Pancreas (tissue), 10 donors: Measurements from ENCODE around the gene MSL3B.
"Not testable (repeated sequence)": the region's sequence is repeated elsewhere in the genome, so short reads cannot be mapped to it uniquely, and the experiment has no call there.

Source experiments
- ATAC-seq, 4 donors: fragments of 200-7000 bp; cut with Tn5 transposase; one replicate each; pipeline versions ENCODE4 v1.8.0 to v1.9.1; 2020; ENCODE audit warnings: mild to moderate bottlenecking in 4 of 4, moderate library complexity in 4 of 4
- DNase-seq, 6 donors: peaks; one replicate each; pipeline ENCODE4 v3.0.0-alpha.2; 2020
- FAIRE-seq: peaks from 2 replicates; lab custom pipeline; 2012; peaks lifted over from hg19 to GRCh38; lab: Jason Lieb, UNC
- H3K27ac ChIP-seq, 4 donors: fragments of 200-600 bp; sonication (generic); 1 replicate in 3 of 4; 2 replicates in 1 of 4; pipeline versions ENCODE4 v1.5.0 to v1.8.0; 2020
- H3K27me3 ChIP-seq, 4 donors: fragments of 200-600 bp; one replicate each; pipeline ENCODE4 v1.8.0; 2021
- H3K36me3 ChIP-seq, 3 donors: fragments of 200-600 bp; sonication (generic) in 1 of 3; one replicate each; pipeline versions ENCODE4 v1.5.0 to v1.8.0; 2020 to 2021
- H3K4me1 ChIP-seq, 3 donors: fragments of 200-600 bp; one replicate each; pipeline ENCODE4 v1.8.0; 2021
- H3K4me3 ChIP-seq, 4 donors: fragments of 200-600 bp; sonication (generic) in 2 of 4; one replicate each; pipeline versions ENCODE4 v1.5.0 to v1.8.0; 2020 to 2021
- H3K9me3 ChIP-seq, 4 donors: fragments of 200-600 bp; one replicate each; pipeline ENCODE4 v1.8.0; 2021
- WGBS, 2 donors: extraction: QIAGEN DNeasy Blood & Tissue Kit; methylation state at CpG; one replicate each; pipeline ENCODE4 v1.1.7; 2013; 5-methylcytosine and 5-hydroxymethylcytosine counted together
- intact Hi-C, 3 donors: fragments of 100-400 bp; cut with DNase I; formaldehyde crosslinking; loops; one replicate each; pipeline versions ENCODE4 v1.11.1 to v1.14.2; 2022
- TF ChIP-seq, protein P1 (sequence below), 4 donors: fragments of 200-600 bp; sonication (generic) in 3 of 4; IDR thresholded peaks; one replicate each; pipeline versions ENCODE4 v1.5.0 to v1.8.0; 2021; ENCODE audit warnings: antibody characterized with exemption in 4 of 4
- donor health status: healthy with polysubstance abuse.
- donor health status: DM: no; HTN: no; CAD: no; lungs with moderate emphysema.
- donor health status: DM: no; HTN: no; CAD: no.
- donor health status: control.
- donor health status: control.
- donor health status: Bipolar disorder and iron deficiency.
- donor health status: DM: yes; HTN: yes; CAD: no.
- donor health status: DM: no; HTN: no; CAD: no.
- donor health status: DM: no; HTN: no; CAD: no.
- donor health status: DM: yes; HTN: yes; CAD: no.

The MSL3B gene

DNA sequence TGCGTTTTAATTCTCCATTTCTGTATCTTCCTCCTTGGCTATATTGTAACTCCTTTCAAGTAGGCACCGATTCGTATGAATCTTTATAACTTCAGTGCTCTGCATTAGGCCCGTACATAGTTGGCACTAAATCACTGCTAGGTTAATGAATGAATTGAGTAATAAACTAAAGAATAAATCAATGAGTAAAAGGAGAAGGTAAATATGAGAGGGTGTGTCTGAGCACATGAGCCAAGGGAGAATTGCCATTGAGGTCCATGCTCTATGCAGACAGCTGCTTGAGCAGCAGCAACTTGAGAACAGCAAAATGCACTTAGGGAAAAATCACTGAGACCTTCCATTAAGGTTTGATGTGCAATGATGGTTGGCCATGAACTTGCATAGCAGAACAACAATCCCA lies 37.8 kb upstream of the MSL3B start:
- H3K27ac ChIP-seq, result no peak overlapping the region
- no peaks in the 10 kb centered on the region for H3K9me3 ChIP-seq
- DNase-seq (no peak), ATAC-seq (no peak), FAIRE-seq (no peak)
- TF ChIP-seq, protein P1, sequence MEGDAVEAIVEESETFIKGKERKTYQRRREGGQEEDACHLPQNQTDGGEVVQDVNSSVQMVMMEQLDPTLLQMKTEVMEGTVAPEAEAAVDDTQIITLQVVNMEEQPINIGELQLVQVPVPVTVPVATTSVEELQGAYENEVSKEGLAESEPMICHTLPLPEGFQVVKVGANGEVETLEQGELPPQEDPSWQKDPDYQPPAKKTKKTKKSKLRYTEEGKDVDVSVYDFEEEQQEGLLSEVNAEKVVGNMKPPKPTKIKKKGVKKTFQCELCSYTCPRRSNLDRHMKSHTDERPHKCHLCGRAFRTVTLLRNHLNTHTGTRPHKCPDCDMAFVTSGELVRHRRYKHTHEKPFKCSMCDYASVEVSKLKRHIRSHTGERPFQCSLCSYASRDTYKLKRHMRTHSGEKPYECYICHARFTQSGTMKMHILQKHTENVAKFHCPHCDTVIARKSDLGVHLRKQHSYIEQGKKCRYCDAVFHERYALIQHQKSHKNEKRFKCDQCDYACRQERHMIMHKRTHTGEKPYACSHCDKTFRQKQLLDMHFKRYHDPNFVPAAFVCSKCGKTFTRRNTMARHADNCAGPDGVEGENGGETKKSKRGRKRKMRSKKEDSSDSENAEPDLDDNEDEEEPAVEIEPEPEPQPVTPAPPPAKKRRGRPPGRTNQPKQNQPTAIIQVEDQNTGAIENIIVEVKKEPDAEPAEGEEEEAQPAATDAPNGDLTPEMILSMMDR (IDR thresholded peaks at IDR 0.05), result no peak
- H3K36me3 ChIP-seq, result no peaks in the 10 kb centered on the region
- H3K27me3 ChIP-seq, result no peaks in the 10 kb centered on the region
- intact Hi-C loops, result no loop called here
- 60 to 73% methylated on average over 4 of the region's 4 CpGs for WGBS, 2 donors
- H3K4me1 ChIP-seq, result no peaks in the 10 kb centered on the region
- no peak overlapping the region for H3K4me3 ChIP-seq

DNA sequence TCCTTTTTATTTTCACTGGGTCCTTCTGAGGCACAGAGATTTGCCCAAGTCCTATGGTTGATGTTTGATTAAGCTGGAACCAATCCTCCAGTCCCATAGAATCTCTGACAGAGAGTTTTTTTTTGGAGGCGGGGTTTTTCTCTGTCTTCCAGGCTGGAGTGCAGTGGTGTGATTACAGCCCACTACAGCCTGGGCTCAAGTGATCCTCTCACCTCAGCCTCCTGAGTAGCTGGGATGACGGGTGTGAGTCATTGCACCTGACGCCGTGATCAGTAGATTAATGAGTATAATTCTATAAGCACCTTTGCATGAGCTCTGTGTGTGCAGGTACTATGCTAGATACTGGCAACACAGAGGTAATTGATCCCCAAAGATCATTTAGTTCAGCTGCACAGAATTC lies 33.7 kb upstream of the MSL3B start:
- Histone ChIP-seq H3K27me3 (no peaks in the 10 kb centered on the region), H3K4me1 (no peaks in the 10 kb centered on the region), H3K36me3 (no peaks in the 10 kb centered on the region), H3K9me3 (no peaks in the 10 kb centered on the region), H3K27ac (no peak overlapping the region), H3K4me3 (no peak overlapping the region)
- TF ChIP-seq, protein P1 (IDR thresholded peaks at IDR 0.05), result no peak
- no peak for DNase-seq
- no peak for FAIRE-seq
- ATAC-seq, result no peak
- WGBS, 2 donors, result 52 to 80% methylated on average over 4 of the region's 4 CpGs
- intact Hi-C loops, result no loop called here

GRCh38 chr2:233901367-233901766 lies 33.2 kb upstream of the MSL3B start:
- ATAC-seq (peak in 3 of 4 donors; percentile 36 to 53 (median 53)), FAIRE-seq (no peak), DNase-seq (no peak)
- no peaks in the 10 kb centered on the region for H3K4me1 ChIP-seq
- no peaks in the 10 kb centered on the region for H3K27me3 ChIP-seq
- H3K27ac ChIP-seq, result no peak overlapping the region
- TF ChIP-seq, protein P1 (IDR thresholded peaks at IDR 0.05), result no peak
- no peaks in the 10 kb centered on the region for H3K9me3 ChIP-seq
- WGBS, 2 donors, result 42 to 48% methylated on average over 4 of the region's 4 CpGs
- intact Hi-C loops, result no loop called here
- no peaks in the 10 kb centered on the region for H3K36me3 ChIP-seq
- no peak overlapping the region for H3K4me3 ChIP-seq

DNA sequence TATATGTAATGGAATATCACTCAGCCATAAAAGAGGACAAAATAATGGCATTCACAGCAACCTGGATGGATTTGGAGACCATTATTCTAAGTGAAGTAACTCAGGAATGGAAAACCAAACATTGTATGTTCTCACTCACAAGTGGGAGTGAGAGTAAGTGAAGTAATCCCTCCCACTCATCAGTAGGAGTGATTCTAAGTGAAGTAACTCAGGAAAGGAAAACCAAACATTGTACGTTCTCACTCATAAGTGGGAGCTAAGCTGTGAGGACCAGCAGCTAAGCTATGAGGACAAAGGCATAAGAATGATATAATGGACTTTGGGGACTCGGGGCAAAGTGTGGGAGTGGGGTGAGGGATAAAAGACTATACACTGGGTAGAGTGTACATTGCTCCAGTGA lies 28.1 kb upstream of the MSL3B start:
- H3K9me3 ChIP-seq, intact Hi-C loops, H3K4me1 ChIP-seq, H3K4me3 ChIP-seq, H3K36me3 ChIP-seq, FAIRE-seq, ATAC-seq, H3K27ac ChIP-seq, DNase-seq, H3K27me3 ChIP-seq: not testable (repeated sequence)
- WGBS, 2 donors, result 81 to 88% methylated on average over 2 of the region's 2 CpGs

- intact Hi-C loops, result no loop called here
- no peak overlapping the region for H3K4me3 ChIP-seq
- no peaks in the 10 kb centered on the region for H3K9me3 ChIP-seq
- H3K4me1 ChIP-seq, result no peaks in the 10 kb centered on the region
- no peak for FAIRE-seq
- TF ChIP-seq, protein P1 (IDR thresholded peaks at IDR 0.05), result no peak
- no peak for DNase-seq
- 81 to 83% methylated on average over 2 of the region's 2 CpGs for WGBS, 2 donors
- no peak overlapping the region for H3K27ac ChIP-seq
- ATAC-seq, result no peak
- H3K27me3 ChIP-seq, result no peaks in the 10 kb centered on the region
- H3K36me3 ChIP-seq, result no peaks in the 10 kb centered on the region
Measured at GRCh38 chr2:233892793-233893192, 24.6 kb upstream of the MSL3B start.

DNA sequence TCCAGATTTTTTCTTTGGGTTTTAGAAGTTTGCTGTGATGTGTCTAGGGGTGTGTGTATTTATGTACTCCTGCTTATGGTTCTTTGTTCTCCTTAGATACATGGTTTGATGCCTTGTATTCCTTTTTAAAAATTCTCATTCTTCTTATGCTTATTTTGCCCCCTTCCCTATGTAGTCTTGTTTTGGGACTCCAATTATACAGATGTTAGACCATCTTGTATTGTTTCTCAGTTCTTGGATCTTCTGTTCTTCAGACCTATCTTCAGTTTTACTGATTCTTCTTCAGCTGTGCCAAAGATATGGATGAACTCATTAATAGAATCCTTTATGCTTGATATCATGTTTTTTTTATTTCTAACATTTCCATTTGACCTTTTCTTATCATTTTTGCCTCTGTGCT lies 14.2 kb upstream of the MSL3B start:
- TF ChIP-seq, protein P1 (IDR thresholded peaks at IDR 0.05), result no peak
- FAIRE-seq, result no peak
- H3K4me3 ChIP-seq, result no peak overlapping the region
- H3K4me1 ChIP-seq, result no peaks in the 10 kb centered on the region
- H3K27ac ChIP-seq, result no peak overlapping the region
- no peaks in the 10 kb centered on the region for H3K36me3 ChIP-seq
- no peaks in the 10 kb centered on the region for H3K27me3 ChIP-seq
- intact Hi-C loops, result no loop called here
- no peaks in the 10 kb centered on the region for H3K9me3 ChIP-seq
- no peak for ATAC-seq
- no peak for DNase-seq

DNA sequence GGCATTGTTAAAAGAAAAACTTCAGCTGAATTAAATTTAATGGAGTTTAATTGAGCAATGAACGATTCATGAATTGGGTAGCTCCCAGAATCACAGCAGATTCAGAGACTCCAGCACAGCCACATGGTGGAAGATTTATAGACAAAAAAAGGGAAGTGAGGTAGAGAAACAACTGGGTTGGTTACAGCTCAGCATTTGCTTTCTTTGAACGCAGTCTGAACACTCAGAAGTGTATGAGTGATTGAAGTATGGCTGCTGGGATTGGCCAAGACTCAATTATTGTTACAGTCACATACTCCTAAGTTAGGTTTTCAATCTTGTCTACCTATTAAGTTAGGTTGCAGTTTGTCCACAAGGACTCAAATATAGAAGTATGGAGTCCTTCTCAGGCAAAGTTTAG lies 3.9 kb upstream of the MSL3B start:
- H3K36me3 ChIP-seq, ATAC-seq, H3K9me3 ChIP-seq, DNase-seq, FAIRE-seq, H3K4me1 ChIP-seq, H3K27ac ChIP-seq, intact Hi-C loops, H3K4me3 ChIP-seq: not testable (repeated sequence)
- 29 to 43% methylated on average over 2 of the region's 2 CpGs for WGBS, 2 donors
- H3K27me3 ChIP-seq, result peaks cover 0 to 32% (median 0%) of the 10 kb centered on the region in 4 donors
